Pons (tissue), 1 donor: ENCODE measurements around the gene LRRC10B.

Experiments used
- DNase-seq: peaks from one replicate; pipeline ENCODE4 v3.0.0-alpha.2; 2016; ENCODE audit warnings: low spot score

LRRC10B gene

GRCh38 chr11:61546663-61547062 is 38.1 kb downstream of the LRRC10B start:
- no peak for DNase-seq

DNA sequence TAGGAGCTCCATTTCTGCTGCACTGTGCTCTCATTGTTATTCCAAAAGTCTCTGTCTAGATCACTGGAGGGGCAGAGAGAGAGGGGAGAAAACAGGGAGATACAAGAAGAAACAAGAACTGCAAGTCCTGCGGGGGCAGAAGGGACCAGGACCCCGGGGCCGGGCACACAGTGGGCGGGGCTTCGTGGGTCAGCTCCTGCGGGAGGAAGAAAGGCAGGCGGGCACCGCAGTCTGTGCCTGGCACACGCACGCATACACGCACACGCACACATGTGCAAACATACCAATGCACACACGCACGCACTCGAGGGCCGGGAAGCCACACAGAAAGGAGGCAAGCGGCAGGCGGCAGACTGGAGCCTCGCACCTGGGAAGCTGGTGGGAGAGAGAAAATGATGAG is 38.7 kb downstream of the LRRC10B start:
- no peak for DNase-seq

- no peak for DNase-seq
These were observed 40.6 kb downstream of the LRRC10B start for GRCh38 chr11:61549177-61549576.

- no peak for DNase-seq
These were observed 41.4 kb downstream of the LRRC10B start for GRCh38 chr11:61549662-61550568.

DNA sequence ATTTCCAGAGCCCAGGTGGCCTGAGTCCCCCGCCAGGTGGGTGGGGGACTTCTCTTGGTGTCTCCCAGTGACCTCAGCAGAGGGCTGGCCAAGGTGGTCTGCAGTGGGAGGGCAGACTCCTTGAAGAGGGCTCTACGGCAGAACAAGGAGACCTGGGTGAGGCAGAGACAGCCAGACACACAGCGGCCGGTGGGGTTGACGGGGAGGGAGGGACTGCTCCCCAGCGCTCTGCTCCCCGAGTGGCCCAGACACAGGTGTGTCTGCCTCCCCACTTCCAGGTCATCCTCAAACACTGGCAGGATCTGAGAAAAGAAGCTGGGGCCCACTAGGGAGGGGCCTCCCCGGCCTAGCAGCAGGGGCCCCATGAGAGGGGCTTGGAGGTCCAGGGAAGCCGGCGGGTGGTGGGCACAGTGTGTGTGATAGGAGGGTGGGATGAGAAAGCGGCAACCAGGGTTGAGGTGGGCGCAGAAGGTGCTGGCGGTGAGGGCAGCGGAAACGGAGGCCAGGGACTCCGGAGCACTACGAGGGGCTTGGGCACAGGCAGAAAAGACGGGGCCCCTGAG is 42.2 kb downstream of the LRRC10B start:
- DNase-seq, result no peak

DNA sequence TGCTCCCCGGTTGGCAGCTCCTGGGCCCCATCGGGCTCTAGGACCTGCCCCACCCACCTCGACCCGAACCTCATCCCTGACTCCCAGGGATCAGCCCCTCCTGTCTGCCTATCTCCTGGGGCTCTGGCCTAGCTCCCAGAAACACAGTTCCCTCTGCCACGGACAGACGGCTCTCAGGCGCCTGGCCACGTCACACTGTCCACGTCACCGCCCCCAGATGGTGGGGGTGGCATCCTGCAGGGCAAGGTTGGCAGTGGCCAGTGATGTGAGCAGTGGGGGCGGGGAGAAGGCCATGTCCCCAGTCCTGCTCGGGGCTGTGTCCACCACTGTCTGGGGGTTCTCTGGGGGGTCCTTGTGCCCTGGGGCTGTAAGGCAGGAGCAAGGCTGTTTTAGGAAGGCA is 43.1 kb downstream of the LRRC10B start:
- no peak for DNase-seq

DNA sequence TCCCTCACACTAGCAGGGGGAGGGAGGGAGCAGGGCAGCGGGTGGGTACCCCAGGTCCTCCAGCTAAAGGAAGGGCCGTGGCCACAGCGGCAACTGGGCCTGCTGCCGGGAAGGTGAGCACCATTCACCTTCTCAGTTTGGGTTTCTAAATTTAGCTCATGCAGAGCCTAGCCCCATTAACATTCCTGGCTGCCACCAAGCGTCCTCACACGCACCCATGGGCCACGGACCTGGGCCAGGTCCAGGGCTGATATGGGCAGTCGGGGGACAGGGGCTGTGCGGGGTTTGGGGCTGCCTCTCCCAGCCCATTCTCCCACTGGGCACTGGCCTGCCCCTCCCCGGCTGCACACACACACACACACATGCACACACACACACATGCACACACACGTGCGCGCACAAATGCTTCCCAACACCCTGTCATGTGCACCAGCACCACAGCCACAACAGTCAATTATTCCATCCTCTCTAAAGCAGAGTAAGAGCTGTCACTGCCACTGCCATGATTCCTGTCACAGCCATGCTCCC is 43.6 kb downstream of the LRRC10B start:
- DNase-seq, result no peak

DNA sequence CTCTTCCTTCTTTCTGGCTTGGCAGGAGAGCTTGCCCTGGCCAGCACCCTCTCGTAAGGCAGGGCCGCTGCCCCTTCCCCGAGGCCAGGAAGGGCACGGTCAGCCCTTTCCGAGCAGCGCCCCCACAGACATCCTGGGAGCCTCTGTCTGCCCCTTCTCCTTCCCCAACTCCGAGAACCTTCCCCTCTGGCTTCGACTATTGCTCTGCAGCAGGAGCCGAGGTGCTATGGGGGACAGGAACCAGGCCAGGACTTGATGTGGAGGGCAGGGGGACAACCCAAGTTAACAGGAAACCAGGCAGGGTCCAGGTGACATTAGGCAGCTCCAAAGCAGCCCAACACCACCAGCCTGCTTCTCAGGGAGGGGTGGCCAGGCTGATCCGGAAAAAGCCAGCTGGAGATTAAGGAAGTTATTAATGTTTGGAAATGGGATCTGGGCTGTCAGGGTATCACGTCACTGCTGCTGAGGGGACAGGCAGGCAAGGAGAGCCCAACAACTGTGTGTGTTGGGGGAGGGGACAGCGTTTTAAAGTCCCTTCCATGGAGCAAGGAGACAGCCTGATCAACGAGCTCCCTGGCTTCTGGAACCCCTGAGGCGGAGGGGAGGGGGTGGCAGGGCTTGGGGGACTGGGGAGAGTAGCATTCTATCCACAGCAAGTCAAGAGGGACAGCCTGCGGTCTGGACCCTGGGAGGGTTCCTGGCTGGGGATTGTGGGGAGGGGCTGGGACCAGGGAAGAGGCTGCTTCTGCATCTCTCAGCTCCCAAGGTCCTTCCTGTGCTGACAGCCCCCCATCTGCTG is 45.0 kb downstream of the LRRC10B start:
- no peak for DNase-seq

- no peak for DNase-seq
These were observed 45.8 kb downstream of the LRRC10B start for GRCh38 chr11:61554172-61554988.

DNA sequence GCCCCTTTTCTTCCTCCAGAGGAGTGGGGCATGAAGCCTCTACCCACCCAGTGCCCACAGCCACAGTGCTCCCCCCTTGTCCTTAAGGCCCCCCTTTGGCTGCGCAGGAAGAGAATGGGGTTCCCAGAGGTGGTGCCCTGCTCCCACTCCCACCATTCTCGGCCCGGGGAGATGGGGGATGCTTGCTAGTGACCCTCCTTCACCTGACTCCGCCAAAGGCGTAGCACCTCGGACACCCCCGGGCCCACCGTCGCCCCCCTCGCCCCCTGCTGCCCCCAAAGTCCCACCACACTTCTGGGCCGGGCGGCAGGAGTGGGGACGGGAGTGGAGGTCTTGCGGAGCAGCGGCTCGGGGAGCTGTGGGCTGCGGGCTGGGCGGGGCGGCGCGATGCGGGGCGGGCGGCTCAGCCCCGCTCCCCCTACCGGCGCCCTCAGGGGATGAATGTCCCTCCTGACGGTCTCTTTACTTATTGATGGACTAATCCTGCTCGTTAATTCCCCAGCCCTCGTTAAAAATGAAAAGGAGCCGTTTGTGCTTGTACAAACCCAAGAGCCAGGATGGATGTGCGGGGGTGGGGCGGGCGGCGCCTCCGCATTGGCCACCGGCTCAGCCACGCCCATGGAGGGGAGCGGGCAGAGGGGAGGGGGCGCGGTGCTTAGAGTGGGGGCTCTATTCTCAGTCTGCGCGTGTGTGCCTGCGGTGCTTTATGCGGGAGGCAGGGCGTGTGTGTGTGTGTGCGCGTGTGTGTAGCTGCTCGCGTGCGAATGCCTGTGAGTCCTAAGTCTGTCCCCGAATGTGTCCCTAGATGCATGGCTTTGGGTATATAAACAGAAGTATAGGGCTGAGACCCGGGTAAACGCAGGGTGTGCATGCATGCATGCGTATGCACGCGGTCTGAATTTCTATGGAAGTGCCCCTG is 46.8 kb downstream of the LRRC10B start:
- no peak for DNase-seq

DNA sequence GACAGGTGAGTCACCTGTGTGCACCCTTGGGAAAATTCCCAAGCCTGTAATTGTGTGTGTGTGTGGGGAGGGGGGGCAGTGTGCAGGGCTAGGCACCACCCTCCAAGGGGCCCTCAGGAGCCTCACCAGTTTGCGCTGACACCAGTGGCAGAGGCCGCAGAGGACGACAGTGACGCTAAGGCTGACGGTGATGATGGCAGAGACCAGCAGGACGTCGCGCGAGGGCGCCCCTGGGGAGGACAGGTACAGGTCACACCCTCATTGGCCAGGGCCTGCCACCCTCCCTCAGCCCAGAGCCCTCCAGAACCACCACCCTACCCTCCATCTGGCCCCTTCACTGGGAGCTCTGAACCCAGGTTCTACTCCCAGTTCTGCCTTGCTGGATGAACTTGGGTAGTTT is 47.4 kb downstream of the LRRC10B start:
- no peak for DNase-seq

DNA sequence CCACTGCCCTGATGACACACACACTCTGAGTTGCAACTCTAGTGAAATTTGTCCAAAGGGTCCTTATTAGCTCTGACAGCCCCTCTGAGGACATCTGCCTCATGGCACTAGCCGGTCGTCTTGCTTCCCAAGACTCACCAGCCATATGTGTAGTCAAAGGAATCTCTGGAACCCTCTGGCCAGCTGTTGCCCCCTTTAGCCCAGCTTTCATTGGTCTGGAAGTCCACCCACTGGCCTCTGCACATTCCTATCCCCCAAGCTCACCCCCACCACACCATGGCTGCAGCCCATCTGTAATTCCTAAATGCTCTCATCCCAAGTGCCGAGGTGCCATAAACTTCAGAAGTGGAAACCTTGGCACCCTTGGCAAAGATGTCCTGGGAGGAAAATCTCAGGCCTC is 48.1 kb downstream of the LRRC10B start:
- DNase-seq, result no peak
